ENCODE measurements around the gene DSCAM. TPM values are rescaled to one million over a fixed set of nuclear protein-coding genes. Genes with fewer than 3 reads are reported as not detected.

Gene DSCAM
- total RNA-seq, 4 donors from 2014 or later = 0.03 TPM; not detected in 3

DNA sequence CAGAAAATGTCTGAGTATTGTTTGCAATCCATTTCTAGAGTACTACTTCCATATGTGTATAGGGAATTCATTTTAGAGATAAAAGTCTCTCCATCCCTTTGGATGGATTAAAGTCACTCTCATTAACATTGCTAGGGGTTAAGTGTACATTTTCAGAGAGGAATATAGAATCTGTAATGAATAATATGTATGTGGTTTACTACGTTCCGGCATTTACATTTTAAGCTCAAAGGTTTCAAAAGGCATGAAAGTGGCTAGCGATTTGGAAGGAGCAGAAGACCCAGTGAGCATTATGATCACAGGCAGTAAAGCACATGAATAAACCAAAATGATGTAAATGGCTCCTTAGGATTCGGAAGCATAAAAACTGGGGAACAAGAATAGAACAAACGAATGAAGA lies 123.0 kb downstream of the DSCAM start:
- Histone ChIP-seq H3K27ac (no peak overlapping the region), H3K4me1 (no peaks in the 10 kb centered on the region), H3K27me3 (no peaks in the 10 kb centered on the region), H3K4me3 (no peak overlapping the region), H3K9me3 (no peaks in the 10 kb centered on the region), H3K36me3 (no peaks in the 10 kb centered on the region)
- intact Hi-C loops (cut with DNase I; ENCODE audit: low total_unique reads) = no loop called here
- no peak for TF ChIP-seq CTCF (IDR thresholded peaks at IDR 0.05 in 4 of 5, conservative IDR thresholded peaks at IDR 0.05 in 1 of 5)
- TF ChIP-seq POLR2A (IDR thresholded peaks at IDR 0.05) = no peak
- DNase-seq (no peak), ATAC-seq (no peak)
- in situ Hi-C loops (cut with MboI; ENCODE audit: low sequenced_read_pairs in 4 of 4) = no loop called here

DNA sequence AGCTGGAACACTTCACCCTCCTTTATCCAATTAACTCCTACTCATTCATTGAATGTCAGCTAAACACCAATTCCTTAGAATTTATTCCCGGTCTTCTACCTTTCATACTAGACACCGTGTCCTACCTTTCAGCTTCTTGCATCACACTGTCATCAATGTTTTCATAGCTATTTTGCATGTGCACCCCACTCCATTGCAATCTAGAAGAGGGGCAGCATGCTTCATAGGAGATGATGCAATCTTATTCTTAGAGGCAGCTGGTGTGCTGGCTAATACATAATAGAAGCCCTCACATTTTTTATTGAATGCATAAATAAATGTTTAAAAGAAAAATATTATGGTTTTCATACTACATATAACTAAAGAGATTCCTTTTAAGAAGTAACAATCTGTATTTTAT lies 123.6 kb downstream of the DSCAM start:
- Histone ChIP-seq H3K27me3 (no peaks in the 10 kb centered on the region), H3K4me3 (no peak overlapping the region), H3K4me1 (no peaks in the 10 kb centered on the region), H3K9me3 (no peaks in the 10 kb centered on the region), H3K36me3 (no peaks in the 10 kb centered on the region), H3K27ac (no peak overlapping the region)
- DNase-seq (no peak), ATAC-seq (no peak)
- TF ChIP-seq POLR2A (IDR thresholded peaks at IDR 0.05) (no peak), CTCF (IDR thresholded peaks at IDR 0.05 in 4 of 5, conservative IDR thresholded peaks at IDR 0.05 in 1 of 5) (no peak)
- in situ Hi-C loops (cut with MboI; ENCODE audit: low sequenced_read_pairs in 4 of 4) (no loop called here), intact Hi-C loops (cut with DNase I; ENCODE audit: low total_unique reads) (no loop called here)

- Histone ChIP-seq H3K36me3 (no peaks in the 10 kb centered on the region), H3K9me3 (no peaks in the 10 kb centered on the region), H3K4me1 (no peaks in the 10 kb centered on the region), H3K27me3 (no peaks in the 10 kb centered on the region), H3K27ac (no peak overlapping the region), H3K4me3 (no peak overlapping the region)
- ATAC-seq = no peak
- no peak for TF ChIP-seq CTCF (IDR thresholded peaks at IDR 0.05 in 4 of 5, conservative IDR thresholded peaks at IDR 0.05 in 1 of 5)
- no peak for TF ChIP-seq POLR2A (IDR thresholded peaks at IDR 0.05)
- intact Hi-C loops (cut with DNase I; ENCODE audit: low total_unique reads) = no loop called here
- in situ Hi-C loops (cut with MboI; ENCODE audit: low sequenced_read_pairs in 4 of 4) = no loop called here
- no peak for DNase-seq
Observed at GRCh38 chr21:40719615-40720014, 127.3 kb downstream of the DSCAM start.

DNA sequence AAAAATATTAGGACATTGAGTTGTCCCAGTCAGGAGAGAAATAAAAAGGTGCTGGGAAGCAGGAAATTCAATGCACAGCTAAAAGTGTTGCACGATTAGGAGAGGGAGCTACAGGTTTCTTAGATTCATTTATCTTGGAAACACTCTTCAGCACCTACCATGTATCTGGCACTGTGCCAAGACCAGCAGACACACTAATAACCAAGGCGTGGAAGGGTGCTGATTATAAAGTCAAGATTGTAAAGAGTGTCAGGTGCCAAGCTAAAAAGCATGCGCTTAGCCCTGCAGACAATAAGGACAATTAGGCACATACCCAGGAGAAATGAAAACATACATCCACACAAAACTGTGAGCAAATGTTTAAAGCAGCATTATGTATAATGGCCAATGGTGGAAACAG lies 129.9 kb downstream of the DSCAM start:
- no peak overlapping the region for H3K27ac ChIP-seq
- H3K4me1 ChIP-seq = no peaks in the 10 kb centered on the region
- H3K4me3 ChIP-seq = no peak overlapping the region
- in situ Hi-C loops (cut with MboI; ENCODE audit: low sequenced_read_pairs in 4 of 4) = no loop called here
- ATAC-seq = no peak
- H3K36me3 ChIP-seq = no peaks in the 10 kb centered on the region
- TF ChIP-seq CTCF (IDR thresholded peaks at IDR 0.05 in 4 of 5, conservative IDR thresholded peaks at IDR 0.05 in 1 of 5) (no peak), POLR2A (IDR thresholded peaks at IDR 0.05) (no peak)
- DNase-seq = no peak
- intact Hi-C loops (cut with DNase I; ENCODE audit: low total_unique reads) = no loop called here
- H3K9me3 ChIP-seq = no peaks in the 10 kb centered on the region
- no peaks in the 10 kb centered on the region for H3K27me3 ChIP-seq

- intact Hi-C loops (cut with DNase I; ENCODE audit: low total_unique reads) (no loop called here), in situ Hi-C loops (cut with MboI; ENCODE audit: low sequenced_read_pairs in 4 of 4) (no loop called here)
Observed at GRCh38 chr21:40714536-40714935, 132.4 kb downstream of the DSCAM start.

More at GRCh38 chr21:40714536-40714935, 132.4 kb downstream of the DSCAM start:
- ATAC-seq (no peak), DNase-seq (no peak)
- no peaks in the 10 kb centered on the region for H3K9me3 ChIP-seq
- no peak for TF ChIP-seq POLR2A (IDR thresholded peaks at IDR 0.05)
- TF ChIP-seq CTCF (IDR thresholded peaks at IDR 0.05 in 4 of 5, conservative IDR thresholded peaks at IDR 0.05 in 1 of 5) = no peak
- H3K27ac ChIP-seq = no peak overlapping the region
- H3K4me1 ChIP-seq = no peaks in the 10 kb centered on the region
- H3K4me3 ChIP-seq = no peak overlapping the region
- H3K27me3 ChIP-seq = no peaks in the 10 kb centered on the region
- H3K36me3 ChIP-seq = no peaks in the 10 kb centered on the region
